ENCODE measurements around the gene CCT6B.
A peak's percentile ranks its signal among the peaks of the same experiment; 100 is the strongest.

CCT6B gene, protein sequence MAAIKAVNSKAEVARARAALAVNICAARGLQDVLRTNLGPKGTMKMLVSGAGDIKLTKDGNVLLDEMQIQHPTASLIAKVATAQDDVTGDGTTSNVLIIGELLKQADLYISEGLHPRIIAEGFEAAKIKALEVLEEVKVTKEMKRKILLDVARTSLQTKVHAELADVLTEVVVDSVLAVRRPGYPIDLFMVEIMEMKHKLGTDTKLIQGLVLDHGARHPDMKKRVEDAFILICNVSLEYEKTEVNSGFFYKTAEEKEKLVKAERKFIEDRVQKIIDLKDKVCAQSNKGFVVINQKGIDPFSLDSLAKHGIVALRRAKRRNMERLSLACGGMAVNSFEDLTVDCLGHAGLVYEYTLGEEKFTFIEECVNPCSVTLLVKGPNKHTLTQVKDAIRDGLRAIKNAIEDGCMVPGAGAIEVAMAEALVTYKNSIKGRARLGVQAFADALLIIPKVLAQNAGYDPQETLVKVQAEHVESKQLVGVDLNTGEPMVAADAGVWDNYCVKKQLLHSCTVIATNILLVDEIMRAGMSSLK

DNA sequence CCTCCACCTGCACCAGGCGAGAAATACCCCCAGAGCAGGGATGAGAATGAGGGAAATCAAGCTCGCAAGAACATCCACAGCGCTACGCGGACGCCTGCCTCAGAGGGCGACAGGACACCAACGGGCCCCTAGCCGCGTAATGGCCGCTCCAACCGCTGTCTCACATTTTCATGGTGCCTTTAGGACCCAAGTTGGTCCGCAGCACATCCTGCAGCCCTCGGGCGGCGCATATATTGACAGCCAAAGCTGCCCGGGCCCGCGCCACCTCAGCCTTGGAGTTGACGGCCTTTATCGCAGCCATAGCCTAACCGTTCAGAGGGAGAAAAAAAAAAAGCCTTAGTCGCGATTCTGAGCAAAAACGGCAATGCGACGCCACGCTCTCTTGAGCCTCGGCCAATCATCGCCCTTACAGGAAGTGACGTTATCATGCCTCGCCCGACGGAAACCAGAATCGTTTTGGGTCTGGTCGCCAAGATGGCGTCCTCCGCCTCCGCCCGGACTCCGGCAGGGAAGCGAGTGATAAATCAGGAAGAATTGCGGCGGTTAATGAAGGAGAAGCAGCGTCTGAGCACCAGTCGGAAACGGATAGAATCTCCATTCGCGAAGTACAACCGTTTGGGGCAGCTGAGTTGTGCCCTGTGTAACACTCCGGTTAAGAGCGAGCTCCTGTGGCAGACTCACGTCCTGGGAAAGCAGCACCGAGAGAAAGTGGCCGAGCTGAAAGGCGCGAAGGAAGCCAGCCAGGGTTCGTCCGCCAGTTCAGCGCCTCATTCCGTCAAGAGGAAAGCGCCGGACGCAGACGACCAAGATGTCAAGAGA is at the start of gene CCT6B, which contains the start of gene ZNF830:
TSS of gene CCT6B (minus strand) at position 368 of the 819 bp plus-strand sequence. CDS start at position 301, 67 bp downstream.
TSS of gene ZNF830 (plus strand) at position 448 of the 819 bp plus-strand sequence. CDS start at position 475, 27 bp downstream.
- no peak for TF ChIP-seq GATA1 (IDR thresholded peaks at IDR 0.05; ENCODE audit: low read depth, low read length)
- TF ChIP-seq POLR2A (IDR thresholded peaks at IDR 0.05; ENCODE audit: low read length) = peak; percentile 98
- peak; percentile 97 for DNase-seq

- no peak for DNase-seq
- no peak for TF ChIP-seq GATA1 (IDR thresholded peaks at IDR 0.05; ENCODE audit: low read depth, low read length)
- TF ChIP-seq POLR2A (IDR thresholded peaks at IDR 0.05; ENCODE audit: low read length) = no peak
These were observed 48.8 kb upstream of the CCT6B start for GRCh38 chr17:35010093-35010492.

DNA sequence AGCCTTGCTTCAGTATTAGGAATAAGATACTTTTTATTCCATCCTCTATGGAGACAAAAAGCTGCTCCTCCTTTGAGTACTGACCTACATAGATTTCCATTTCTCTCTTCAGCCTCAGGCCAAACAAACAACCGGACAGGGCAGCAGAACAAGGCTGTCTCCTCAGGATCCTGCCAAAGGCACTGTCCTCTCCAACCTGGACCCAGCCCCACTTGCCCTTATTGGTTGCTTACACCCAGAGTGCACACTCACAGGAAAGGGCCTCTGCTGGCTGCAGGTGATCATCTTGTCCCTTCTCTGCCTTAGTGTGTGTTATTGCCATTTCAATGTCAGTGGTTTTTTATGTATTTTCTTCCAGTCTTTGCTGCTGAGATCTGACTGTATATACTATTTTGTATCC is 45.7 kb upstream of the CCT6B start:
- no peak for TF ChIP-seq GATA1 (IDR thresholded peaks at IDR 0.05; ENCODE audit: low read depth, low read length)
- TF ChIP-seq POLR2A (IDR thresholded peaks at IDR 0.05; ENCODE audit: low read length) = no peak
- DNase-seq = no peak

DNA sequence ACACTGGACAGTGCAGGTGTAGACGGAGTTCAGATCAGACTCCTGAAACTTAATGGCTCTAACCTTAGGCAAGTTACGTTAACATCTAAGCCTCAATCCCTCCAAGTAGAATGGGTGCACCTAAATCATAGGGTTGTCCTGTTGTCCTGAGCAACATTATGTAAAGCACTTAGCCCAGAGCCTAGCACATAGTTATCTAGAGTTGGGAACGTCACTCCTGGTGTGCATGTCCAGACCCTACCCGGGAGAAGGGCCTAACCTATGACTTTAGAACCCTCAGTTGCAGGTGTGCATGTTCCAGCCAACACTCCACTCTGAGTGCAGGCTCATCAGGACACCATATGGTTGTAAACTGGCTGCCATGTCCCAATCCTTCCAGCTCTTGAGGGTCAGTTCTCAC is 45.1 kb upstream of the CCT6B start:
- DNase-seq = no peak
- TF ChIP-seq POLR2A (IDR thresholded peaks at IDR 0.05; ENCODE audit: low read length) (no peak), GATA1 (IDR thresholded peaks at IDR 0.05; ENCODE audit: low read depth, low read length) (no peak)

DNA sequence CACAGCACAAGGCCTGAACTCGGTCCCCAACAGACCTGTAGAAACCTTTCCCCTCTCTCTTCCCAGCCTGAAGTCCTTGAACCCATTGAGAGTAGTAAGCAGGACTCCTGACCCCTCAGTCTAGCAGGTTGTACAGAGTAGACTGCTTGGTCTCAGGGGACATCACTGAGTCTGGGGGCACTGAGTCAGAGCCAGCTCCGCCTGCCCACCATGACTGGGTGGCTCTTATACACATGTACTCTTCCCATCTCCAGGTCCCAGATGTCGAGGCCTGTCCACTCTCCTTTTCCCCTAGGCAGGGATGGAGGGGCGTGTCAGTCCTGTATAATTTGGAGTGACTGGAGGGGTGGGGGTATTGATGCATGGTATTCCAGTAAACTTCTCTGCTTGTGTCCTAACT is 42.5 kb upstream of the CCT6B start:
- DNase-seq = no peak
- TF ChIP-seq POLR2A (IDR thresholded peaks at IDR 0.05; ENCODE audit: low read length) (no peak), GATA1 (IDR thresholded peaks at IDR 0.05; ENCODE audit: low read depth, low read length) (no peak)

- DNase-seq = no peak
- no peak for TF ChIP-seq POLR2A (IDR thresholded peaks at IDR 0.05; ENCODE audit: low read length)
These were observed 41.8 kb upstream of the CCT6B start for GRCh38 chr17:35002876-35003551.

- peak; percentile 13 to 19 for DNase-seq
- TF ChIP-seq GATA1 (IDR thresholded peaks at IDR 0.05; ENCODE audit: low read depth, low read length) (no peak), POLR2A (IDR thresholded peaks at IDR 0.05; ENCODE audit: low read length) (no peak)
These were observed 40.3 kb upstream of the CCT6B start for GRCh38 chr17:35001549-35001948.

- DNase-seq = peak; percentile 17 to 29
These were observed 39.7 kb upstream of the CCT6B start for GRCh38 chr17:35000965-35001364.

DNA sequence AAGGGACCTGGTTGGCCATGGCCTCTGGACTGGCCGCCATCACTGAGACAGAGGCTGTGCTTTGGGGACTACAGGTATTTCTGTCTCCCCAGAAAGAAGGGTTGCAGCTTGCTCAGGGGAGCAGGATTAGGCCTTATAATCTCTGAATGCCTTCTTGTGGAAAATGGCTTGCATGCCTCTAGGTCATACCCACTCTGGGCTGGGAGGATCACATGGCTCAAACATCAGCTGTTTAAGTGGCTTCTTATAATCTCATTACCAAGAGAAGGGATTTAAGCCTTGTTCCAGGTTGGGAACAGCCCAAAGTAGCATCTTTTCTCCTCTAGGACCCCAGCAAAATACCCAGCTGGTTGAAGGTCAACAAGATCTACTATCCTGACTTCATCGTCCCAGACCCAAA is 38.2 kb upstream of the CCT6B start:
- no peak for DNase-seq

DNA sequence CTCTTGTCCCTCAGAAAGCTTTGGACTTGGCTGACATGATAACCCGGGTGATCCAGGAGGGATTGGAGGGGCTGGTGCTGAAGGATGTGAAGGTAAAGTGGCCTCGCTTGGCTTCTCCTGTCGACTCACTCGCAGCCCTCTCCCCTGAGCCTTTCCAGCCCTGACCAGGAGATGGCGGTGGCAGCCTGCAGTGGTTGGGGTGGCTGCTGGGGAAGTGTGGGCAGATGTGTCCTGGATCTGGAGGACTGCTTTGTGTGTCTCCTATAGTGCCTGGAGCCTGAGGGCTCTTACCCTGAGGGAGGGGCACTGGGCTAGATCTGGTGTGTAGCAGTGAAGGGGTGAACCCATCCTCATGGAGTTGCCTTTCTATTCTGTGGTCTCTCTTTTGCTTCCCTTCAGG is 36.9 kb upstream of the CCT6B start:
- DNase-seq = peak; percentile 79 to 88
- no peak for TF ChIP-seq POLR2A (IDR thresholded peaks at IDR 0.05; ENCODE audit: low read length)
- TF ChIP-seq GATA1 (IDR thresholded peaks at IDR 0.05; ENCODE audit: low read depth, low read length) = no peak

More for the DNA sequence above, 38.2 kb upstream of the CCT6B start:
- no peak for TF ChIP-seq GATA1 (IDR thresholded peaks at IDR 0.05; ENCODE audit: low read depth, low read length)
- TF ChIP-seq POLR2A (IDR thresholded peaks at IDR 0.05; ENCODE audit: low read length) = no peak

DNA sequence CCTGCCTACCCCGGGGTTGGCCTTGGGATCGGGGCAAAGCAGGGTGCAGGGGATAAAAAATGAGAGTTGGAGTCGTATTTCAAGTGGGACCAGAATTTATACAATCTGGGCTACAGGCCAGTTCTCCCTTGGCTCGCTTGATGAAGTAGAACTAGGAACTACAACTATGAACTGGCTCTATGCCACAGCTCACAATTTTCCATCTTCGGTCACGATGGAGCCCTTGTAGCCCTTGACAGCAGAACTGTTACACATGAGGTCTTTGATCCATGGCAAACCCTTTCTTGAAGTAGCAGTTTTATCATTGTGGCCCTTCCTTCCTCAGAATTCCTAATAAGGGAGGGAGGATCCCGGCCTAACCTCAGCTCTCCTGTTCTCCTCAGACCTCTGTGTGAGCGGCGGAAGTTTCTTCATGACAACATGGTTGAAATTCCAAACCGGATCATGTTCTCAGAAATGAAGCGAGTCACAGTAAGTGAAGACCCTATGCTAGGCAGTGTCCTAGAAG is 36.1 kb upstream of the CCT6B start:
- DNase-seq = no peak

GRCh38 chr17:34996422-34997285 is 35.4 kb upstream of the CCT6B start:
- no peak for TF ChIP-seq POLR2A (IDR thresholded peaks at IDR 0.05; ENCODE audit: low read length)
- no peak for TF ChIP-seq GATA1 (IDR thresholded peaks at IDR 0.05; ENCODE audit: low read depth, low read length)
- no peak for DNase-seq

More for the DNA sequence above, 36.1 kb upstream of the CCT6B start:
- TF ChIP-seq POLR2A (IDR thresholded peaks at IDR 0.05; ENCODE audit: low read length) (no peak), GATA1 (IDR thresholded peaks at IDR 0.05; ENCODE audit: low read depth, low read length) (no peak)

- no peak for DNase-seq
These were observed 31.8 kb upstream of the CCT6B start for GRCh38 chr17:34993031-34993430.

More at GRCh38 chr17:34993031-34993430, 31.8 kb upstream of the CCT6B start:
- TF ChIP-seq POLR2A (IDR thresholded peaks at IDR 0.05; ENCODE audit: low read length) (no peak), GATA1 (IDR thresholded peaks at IDR 0.05; ENCODE audit: low read depth, low read length) (no peak)

Data from erythroblast (primary cell).